GM12878 (cell line): ENCODE measurements around the gene PRKAA1. TPM values are rescaled to one million over a fixed set of nuclear protein-coding genes. Genes with fewer than 3 reads are reported as not detected.

Source experiments
- ATAC-seq: fragments of 200-7000 bp; cut with Tn5 transposase; 3 replicates; pipeline ENCODE4 v1.9.1; 2020; ENCODE audit warnings: mild to moderate bottlenecking, moderate library complexity
- BruUV-seq: library from RNA; stranded (reverse); fragments of 400-500 nt; replicated peaks from 2 replicates; lab custom pipeline; 2021; lab: Mats Ljungman, UMichigan
- CTCF ChIA-PET: fragments of 300-600 bp; sonication (Branson Sonifier 250); formaldehyde crosslinking; extraction: SDS; loops from one replicate; lab custom pipeline; 2021; ENCODE audit warnings: inconsistent platforms; lab: Yijun Ruan, JAX
- POLR2A ChIA-PET: fragments of 350-600 bp; formaldehyde crosslinking; extraction: SDS; loops from one replicate; lab custom pipeline; 2021; ENCODE audit warnings: inconsistent platforms; lab: Charles Lee
- RAD21 ChIA-PET: fragments of 300-600 bp; sonication (Branson Sonifier 250); formaldehyde crosslinking; loops from one replicate; lab custom pipeline; 2023; ENCODE audit warnings: antibody characterized with exemption; ENCODE audit not compliant: unreplicated experiment; lab: Charles Lee
- SMC1A ChIA-PET: fragments of 300-600 bp; sonication (Branson Sonifier 250); formaldehyde crosslinking; loops from one replicate; lab custom pipeline; 2023; ENCODE audit not compliant: unreplicated experiment, uncharacterized antibody; lab: Charles Lee
- DNase-seq: peaks from one replicate; pipeline ENCODE4 v3.0.0-alpha.2; 2011; ENCODE audit warnings: low read depth, low spot score
- FAIRE-seq: peaks from 3 replicates; lab custom pipeline; 2011; peaks lifted over from hg19 to GRCh38; lab: Jason Lieb, UNC
- H2AFZ ChIP-seq: 2 replicates; pipeline ENCODE4 v1.6.0; 2011; ENCODE audit warnings: low read depth, low read length, control low read depth; ENCODE audit not compliant: control insufficient read depth
- H3K27ac ChIP-seq: 2 replicates; pipeline ENCODE4 v1.5.1; 2011; ENCODE audit warnings: control low read depth; ENCODE audit not compliant: control insufficient read depth, insufficient read depth
- H3K27me3 ChIP-seq, 2 experiments: replicated peaks in 1 of 2; 2 replicates each; pipeline versions ENCODE4 v1.6.0 to v1.6.1; 2011; ENCODE audit warnings: low read length in 1 of 2; ENCODE audit not compliant: control insufficient read depth in 2 of 2, insufficient read depth in 2 of 2
- H3K36me3 ChIP-seq, 2 experiments: 2 replicates each; pipeline ENCODE4 v1.5.1; 2011; ENCODE audit warnings: low read length in 1 of 2; ENCODE audit not compliant: control insufficient read depth in 2 of 2, insufficient read depth in 2 of 2
- H3K4me1 ChIP-seq: 2 replicates; pipeline ENCODE4 v1.6.1; 2011; ENCODE audit warnings: mild to moderate bottlenecking, low read length, moderate library complexity, mixed read lengths; ENCODE audit not compliant: control insufficient read depth, insufficient read depth
- H3K4me2 ChIP-seq: 2 replicates; pipeline ENCODE4 v1.6.0; 2011; ENCODE audit warnings: control low read depth; ENCODE audit not compliant: control insufficient read depth, insufficient read depth
- H3K4me3 ChIP-seq: fragments of 200-600 bp; sonication (generic); 2 replicates; pipeline ENCODE4 v1.5.1; 2016
- H3K79me2 ChIP-seq: 2 replicates; pipeline ENCODE4 v1.6.0; 2011; ENCODE audit warnings: low read length; ENCODE audit not compliant: control insufficient read depth, insufficient read depth
- H3K9ac ChIP-seq: 2 replicates; pipeline ENCODE4 v1.8.0; 2011; ENCODE audit warnings: low read length, control low read depth, mixed read lengths; ENCODE audit not compliant: control insufficient read depth, insufficient read depth
- H3K9me3 ChIP-seq: replicated peaks from 3 replicates; pipeline ENCODE4 v1.5.1; 2011; ENCODE audit warnings: mild to moderate bottlenecking, low read length; ENCODE audit not compliant: control insufficient read depth, insufficient read depth
- H4K20me1 ChIP-seq: 2 replicates; pipeline ENCODE4 v1.6.0; 2011; ENCODE audit not compliant: control insufficient read depth, insufficient read depth
- ASH2L ChIP-seq: fragments of 300-600, 200-600 bp; sonication (generic); IDR thresholded peaks from 2 replicates; pipeline ENCODE4 v1.6.1; 2017; ENCODE audit warnings: low read depth, mild to moderate bottlenecking, borderline replicate concordance
- ATF7 ChIP-seq: fragments of 450-650 bp; IDR thresholded peaks from 2 replicates; pipeline ENCODE4 v1.6.1; 2016; ENCODE audit warnings: low read depth, mild to moderate bottlenecking
- BCLAF1 ChIP-seq: fragments of 450-650 bp; IDR thresholded peaks from 2 replicates; pipeline ENCODE4 v1.6.1; 2017; ENCODE audit warnings: antibody characterized with exemption, mild to moderate bottlenecking, moderate library complexity
- IKZF2 ChIP-seq, 2 experiments: fragments of 450-650 bp; IDR thresholded peaks; 2 replicates each; pipeline ENCODE4 v1.6.1; 2017; ENCODE audit warnings: mild to moderate bottlenecking in 2 of 2, moderate library complexity in 2 of 2
- MXI1 ChIP-seq: fragments of 150-350 bp; IDR thresholded peaks from 2 replicates; pipeline ENCODE4 v1.6.1; 2011; ENCODE audit warnings: low read depth, mild to moderate bottlenecking, inconsistent platforms, low read length, improper control_type of control experiment
- MYC ChIP-seq: IDR thresholded peaks from 2 replicates; pipeline ENCODE4 v1.6.1; 2011; ENCODE audit warnings: mild to moderate bottlenecking, low read length, moderate library complexity, inconsistent platforms; ENCODE audit not compliant: insufficient read depth, insufficient replicate concordance, insufficient read length, severe bottlenecking
- NFXL1 ChIP-seq: fragments of 450-650 bp; IDR thresholded peaks from 2 replicates; pipeline ENCODE4 v1.6.1; 2017; ENCODE audit warnings: antibody characterized with exemption, mild to moderate bottlenecking, borderline replicate concordance
- NR2C2 ChIP-seq: IDR thresholded peaks from 2 replicates; pipeline ENCODE4 v1.6.1; 2011; ENCODE audit warnings: borderline replicate concordance, low read depth; ENCODE audit not compliant: control insufficient read depth, insufficient read length
- NRF1 ChIP-seq: conservative IDR thresholded peaks from 2 replicates; pipeline ENCODE4 v1.6.1; 2011; ENCODE audit warnings: mild to moderate bottlenecking, low read depth, low read length, improper control_type of control experiment
- PKNOX1 ChIP-seq: fragments of 450-650 bp; IDR thresholded peaks from 2 replicates; pipeline ENCODE4 v1.6.1; 2016; ENCODE audit warnings: mild to moderate bottlenecking
- SIN3A ChIP-seq: IDR thresholded peaks from 2 replicates; pipeline ENCODE4 v1.6.1; 2012; ENCODE audit warnings: low read depth, low read length, improper control_type of control experiment
- SMARCA5 ChIP-seq: fragments of 450-650 bp; IDR thresholded peaks from 2 replicates; pipeline ENCODE4 v1.6.1; 2017; ENCODE audit warnings: mild to moderate bottlenecking
- YY1 ChIP-seq: IDR thresholded peaks from 2 replicates; pipeline ENCODE4 v1.6.1; 2011; ENCODE audit warnings: low read depth, mild to moderate bottlenecking, low read length
- ZNF24 ChIP-seq: fragments of 450-650 bp; IDR thresholded peaks from 2 replicates; pipeline ENCODE4 v1.6.1; 2017; ENCODE audit warnings: antibody characterized with exemption, mild to moderate bottlenecking
- WGBS: methylation state at CpG from one replicate; pipeline ENCODE4 v1.1.6; 2016; ENCODE audit warnings: low lambda C conversion rate; ENCODE audit not compliant: insufficient replicate concordance, insufficient coverage; ENCODE audit errors: missing lambda C conversion rate; 5-methylcytosine and 5-hydroxymethylcytosine counted together
- in situ Hi-C: fragments of 300-500 bp; cut with MboI; formaldehyde crosslinking; loops from 9 replicates; pipeline ENCODE4 v1.14.3; 2018; ENCODE audit warnings: mixed read lengths
- intact Hi-C: fragments of 100-400 bp; cut with micrococcal nuclease; formaldehyde crosslinking; loops from one replicate; pipeline ENCODE4 v1.14.2; 2022; ENCODE audit not compliant: unreplicated experiment
- polyA plus RNA-seq, 11 experiments: library from polyadenylated mRNA; depleted of rRNA in 4 of 11; unstranded in 6 of 11; stranded (reverse) in 5 of 11; fragments of >200 nt; fragmentation: Nextera tagmentation in 4 of 11; fragmentation: Illumina TruSeq in 1 of 11; extraction: Ambion mirVana in 4 of 11; extraction: Trizol in 1 of 11; gene quantifications; 1 replicate in 1 of 11; 2 replicates in 10 of 11; pipeline versions ENCODE4 v1.2.1 to v1.2.3, GENCODE V29; 2011 to 2016; ENCODE audit warnings: inconsistent platforms in 2 of 11, missing spikeins in 2 of 11, low read depth in 1 of 11
- total RNA-seq, 4 experiments: library from RNA; depleted of rRNA in 3 of 4; stranded (reverse); fragments of >200 nt in 3 of 4; fragmentation: Illumina TruSeq in 1 of 4; extraction: Trizol in 1 of 4; gene quantifications; 2 replicates each; pipeline versions ENCODE4 v1.2.1 to v1.2.3, GENCODE V29; 2013 to 2021
- TF ChIP-seq, protein P1 (sequence below): IDR thresholded peaks from 2 replicates; pipeline ENCODE4 v1.6.1; 2011; ENCODE audit warnings: low read depth, low read length, improper control_type of control experiment, borderline replicate concordance

Gene PRKAA1
- total and polyA plus RNA-seq, 10 of the 15 experiments (the other 5 are each of a cell fraction or from before 2014, with no cell fraction given), result 13.6 to 55.5 (median 29.6) TPM

DNA sequence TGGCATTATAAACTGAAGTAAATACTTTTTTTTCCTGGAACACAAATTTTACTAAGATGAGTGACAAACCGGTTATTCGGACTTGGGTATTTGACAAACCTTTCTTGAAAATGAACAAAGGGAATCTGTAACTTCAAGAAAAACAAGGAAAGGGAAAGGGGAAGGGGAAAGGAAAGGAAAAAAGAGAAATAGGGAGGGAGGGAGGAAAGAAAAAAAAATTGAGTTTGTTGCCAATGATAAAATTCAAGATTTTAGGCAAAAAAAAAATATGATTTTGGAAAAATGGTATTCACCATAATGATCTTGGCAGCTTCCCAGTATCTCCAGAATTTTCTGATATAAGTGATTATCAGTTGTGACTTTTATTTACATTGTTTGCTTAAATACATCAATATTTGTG, 40.8 kb downstream of the PRKAA1 start:
- ChIA-PET RAD21 (no interaction called here), POLR2A (no interaction called here), CTCF (no interaction called here)
- FAIRE-seq (no peak), ATAC-seq (no peak), DNase-seq (no peak)
- Histone ChIP-seq H2AFZ (no peak overlapping the region), H3K9me3 (no peaks in the 10 kb centered on the region), H3K4me1 (peaks cover 7% of the 10 kb centered on the region; the same call in 1 of the 2 replicates), H3K4me2 (no peak overlapping the region), H3K27ac (no peak overlapping the region), H3K27me3 (no peaks in the 10 kb centered on the region)
- in situ Hi-C loops, result loop anchor here (5.0 kb wide), 1 partner anchor 80 kb away; the partner anchor contains the start of gene RPL37
- BruUV-seq, result no TSS peak
- WGBS, result 98% methylated on average over 2 of the region's 2 CpGs
- TF ChIP-seq PKNOX1, result no peak
- no peak for TF ChIP-seq MXI1
- TF ChIP-seq MYC, result no peak
- TF ChIP-seq NFXL1, result no peak
- no peak for TF ChIP-seq ATF7
- TF ChIP-seq YY1, result no peak
- no peak for TF ChIP-seq NRF1
- no peak for TF ChIP-seq ZNF24
- TF ChIP-seq ASH2L, result no peak
- TF ChIP-seq NR2C2, result no peak
- no peak for TF ChIP-seq IKZF2 (IDR thresholded peaks at IDR 0.05)
- no peak for TF ChIP-seq SIN3A
- TF ChIP-seq, protein P1, sequence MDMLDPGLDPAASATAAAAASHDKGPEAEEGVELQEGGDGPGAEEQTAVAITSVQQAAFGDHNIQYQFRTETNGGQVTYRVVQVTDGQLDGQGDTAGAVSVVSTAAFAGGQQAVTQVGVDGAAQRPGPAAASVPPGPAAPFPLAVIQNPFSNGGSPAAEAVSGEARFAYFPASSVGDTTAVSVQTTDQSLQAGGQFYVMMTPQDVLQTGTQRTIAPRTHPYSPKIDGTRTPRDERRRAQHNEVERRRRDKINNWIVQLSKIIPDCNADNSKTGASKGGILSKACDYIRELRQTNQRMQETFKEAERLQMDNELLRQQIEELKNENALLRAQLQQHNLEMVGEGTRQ, result no peak
- TF ChIP-seq SMARCA5, result no peak
- no peak for TF ChIP-seq BCLAF1
- TF ChIP-seq, all 136 proteins: peak for 0
- intact Hi-C loops, result no loop called here
- H4K20me1 ChIP-seq, result no peaks in the 10 kb centered on the region
- peaks cover 0 to 6% of the 10 kb centered on the region in 2 experiments; a peak in 1 of 4 replicates for H3K36me3 ChIP-seq
- peaks cover 19% of the 10 kb centered on the region for H3K79me2 ChIP-seq
- SMC1A ChIA-PET, result interaction anchor here (0.6 kb wide), 1 partner anchor 824 kb away, joined by 3 read pairs; no protein-coding TSS in a partner anchor
- no peak overlapping the region for H3K9ac ChIP-seq
- no peak overlapping the region for H3K4me3 ChIP-seq
